ENCODE measurements around the gene HNF4A. TPM values are rescaled to one million over a fixed set of nuclear protein-coding genes. Genes with fewer than 3 reads are reported as not detected.

The HNF4A gene
- total RNA-seq, 2 experiments from 2014 or later: not detected

DNA sequence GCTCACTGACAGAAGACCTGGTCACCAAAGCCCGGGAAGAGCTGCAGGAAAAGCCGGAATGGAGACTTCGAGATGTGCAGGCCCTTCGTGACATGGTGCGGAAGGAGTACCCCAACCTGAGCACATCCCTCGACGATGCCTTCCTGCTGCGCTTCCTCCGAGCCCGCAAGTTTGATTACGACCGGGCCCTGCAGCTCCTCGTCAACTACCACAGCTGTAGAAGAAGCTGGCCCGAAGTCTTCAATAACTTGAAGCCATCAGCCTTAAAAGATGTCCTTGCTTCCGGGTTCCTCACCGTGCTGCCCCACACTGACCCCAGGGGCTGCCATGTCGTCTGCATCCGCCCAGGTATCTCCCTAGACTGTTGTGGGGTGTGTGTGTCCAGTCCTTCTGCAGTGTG lies 124.6 kb downstream of the HNF4A start:
- ATAC-seq (no peak), DNase-seq (no peak)
- H3K4me1 Mint-ChIP-seq (ENCODE audit: low read depth): peaks cover 16% of the 10 kb centered on the region
- H3K27ac Mint-ChIP-seq: no peak overlapping the region
- no peaks in the 10 kb centered on the region for H3K9me3 Mint-ChIP-seq (ENCODE audit: insufficient read depth)
- H3K36me3 Mint-ChIP-seq (ENCODE audit: low read depth): peaks cover 31% of the 10 kb centered on the region
- POLR2A ChIA-PET: no interaction called here
- no peaks in the 10 kb centered on the region for H3K27me3 Mint-ChIP-seq (ENCODE audit: low read depth)
- H3K4me3 Mint-ChIP-seq: no peak overlapping the region
- CTCF ChIA-PET: interaction anchor here (1.1 to 1.5 kb wide), 2 partner anchors 128 to 262 kb away, joined by 3 read pairs; no protein-coding TSS in a partner anchor

DNA sequence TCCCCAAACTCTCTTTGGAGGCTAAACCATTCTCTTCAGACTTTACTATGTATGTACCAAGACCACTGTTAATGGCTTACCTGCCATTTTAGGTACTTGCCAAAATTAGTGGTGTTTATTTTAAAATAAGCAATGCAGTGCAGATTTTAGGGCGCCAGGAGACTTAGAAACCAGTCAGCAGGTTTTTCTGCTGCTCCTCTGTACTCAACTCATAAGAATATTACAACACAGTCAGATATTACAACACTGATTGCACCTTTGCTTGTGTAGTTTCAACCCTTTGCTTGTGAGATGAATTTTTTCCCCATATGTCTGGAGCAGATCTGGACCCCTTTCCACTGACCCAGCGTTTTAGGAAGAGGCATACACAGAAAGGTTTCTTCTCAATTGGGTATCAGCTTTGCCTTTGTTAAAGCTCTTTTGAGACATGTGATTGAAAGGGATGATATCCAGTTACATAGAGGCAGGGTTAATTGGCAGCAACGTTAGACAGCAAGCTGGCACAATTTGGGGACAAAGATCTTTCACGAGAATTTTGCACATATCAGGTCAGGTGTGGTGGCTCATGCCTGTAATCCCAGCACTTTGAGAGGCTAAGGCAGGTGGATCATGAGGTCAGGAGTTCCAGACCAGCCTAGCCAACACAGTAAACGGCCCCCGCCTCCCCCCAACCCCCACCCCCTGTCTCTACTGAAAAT lies 126.4 kb downstream of the HNF4A start:
- ATAC-seq (no peak), DNase-seq (no peak)
- H3K36me3 Mint-ChIP-seq (ENCODE audit: low read depth): peaks cover 37% of the 10 kb centered on the region
- CTCF ChIA-PET: interaction anchor here (1.1 kb wide), 1 partner anchor 128 kb away, joined by 3 read pairs; no protein-coding TSS in a partner anchor
- H3K9me3 Mint-ChIP-seq (ENCODE audit: insufficient read depth): no peaks in the 10 kb centered on the region
- no peaks in the 10 kb centered on the region for H3K27me3 Mint-ChIP-seq (ENCODE audit: low read depth)
- peak overlapping the region; percentile 2 for H3K27ac Mint-ChIP-seq
- peaks cover 5% of the 10 kb centered on the region for H3K4me1 Mint-ChIP-seq (ENCODE audit: low read depth)
- H3K4me3 Mint-ChIP-seq: no peak overlapping the region
- POLR2A ChIA-PET: interaction anchor here (0.7 kb wide), 1 partner anchor 140 kb away, joined by 3 read pairs; no protein-coding TSS in a partner anchor

DNA sequence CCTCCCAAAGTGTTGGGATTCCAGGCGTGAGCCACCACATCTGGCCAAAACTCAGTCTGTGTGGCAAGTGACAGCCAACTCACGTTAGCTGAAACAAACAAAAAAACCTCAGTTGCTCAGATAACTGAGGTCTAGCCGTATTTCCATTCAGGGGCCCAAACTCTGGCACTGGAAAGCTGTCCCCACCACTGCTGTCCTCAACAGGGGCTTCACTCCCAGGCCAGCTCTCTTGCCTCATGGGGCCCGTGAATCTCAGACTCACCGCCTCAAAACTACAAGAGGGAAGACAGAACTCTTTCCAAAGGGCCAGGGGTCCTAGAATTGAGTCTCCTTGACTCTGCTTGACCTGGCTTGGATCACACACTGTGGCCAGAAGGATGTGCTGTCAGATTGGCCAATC lies 127.6 kb downstream of the HNF4A start:
- Mint-ChIP-seq H3K27ac (no peak overlapping the region), H3K27me3 (ENCODE audit: low read depth) (no peaks in the 10 kb centered on the region), H3K4me1 (ENCODE audit: low read depth) (no peaks in the 10 kb centered on the region), H3K4me3 (no peak overlapping the region), H3K36me3 (ENCODE audit: low read depth) (peaks cover 37% of the 10 kb centered on the region), H3K9me3 (ENCODE audit: insufficient read depth) (no peaks in the 10 kb centered on the region)
- ATAC-seq (no peak), DNase-seq (no peak)
- CTCF ChIA-PET: no interaction called here
- POLR2A ChIA-PET: interaction anchor here (0.7 to 1.0 kb wide), 3 partner anchors 12 to 31 kb away, joined by 3 read pairs; no protein-coding TSS in a partner anchor

Small RNAs within 50 kb of the gene (microRNA-seq; reads per million reads assigned to microRNA genes)
- gene MIR3646: not detected

Other genes with a start within 250 kb of the HNF4A start
- under 1 TPM in 1 of 2 experiments, not detected in 1; 0.10 TPM for gene JPH2, start 168.5 kb upstream of the HNF4A start, total RNA-seq
- gene OSER1, start 144.9 kb upstream of the HNF4A start, total RNA-seq: 10 to 100 TPM; 19.1 to 19.9 TPM
- not detected for gene GDAP1L1, start 108.4 kb upstream of the HNF4A start, total RNA-seq
- gene FITM2, start 44.5 kb upstream of the HNF4A start, total RNA-seq: 1 to 10 TPM; 2.7 to 2.9 TPM
- not detected for gene R3HDML, start 18.7 kb upstream of the HNF4A start, total RNA-seq
- gene TTPAL, start 120.2 kb downstream of the HNF4A start, total RNA-seq: 10 to 100 TPM; 18.0 to 18.4 TPM
- 10 to 100 TPM; 56.3 to 57.8 TPM for gene SERINC3, start 166.4 kb downstream of the HNF4A start, total RNA-seq
- gene PKIG, start 226.9 kb downstream of the HNF4A start, total RNA-seq: 1 to 10 TPM; 2.1 to 2.2 TPM